ENCODE results near the gene RBM33. TPM values are rescaled to one million over a fixed set of nuclear protein-coding genes. Genes with fewer than 3 reads are reported as not detected.

The RBM33 gene
- total and polyA plus RNA-seq, 2 of the 13 experiments (the other 11 are each of a cell fraction or from before 2014, with no cell fraction given): 12.4 to 28.9 TPM

DNA sequence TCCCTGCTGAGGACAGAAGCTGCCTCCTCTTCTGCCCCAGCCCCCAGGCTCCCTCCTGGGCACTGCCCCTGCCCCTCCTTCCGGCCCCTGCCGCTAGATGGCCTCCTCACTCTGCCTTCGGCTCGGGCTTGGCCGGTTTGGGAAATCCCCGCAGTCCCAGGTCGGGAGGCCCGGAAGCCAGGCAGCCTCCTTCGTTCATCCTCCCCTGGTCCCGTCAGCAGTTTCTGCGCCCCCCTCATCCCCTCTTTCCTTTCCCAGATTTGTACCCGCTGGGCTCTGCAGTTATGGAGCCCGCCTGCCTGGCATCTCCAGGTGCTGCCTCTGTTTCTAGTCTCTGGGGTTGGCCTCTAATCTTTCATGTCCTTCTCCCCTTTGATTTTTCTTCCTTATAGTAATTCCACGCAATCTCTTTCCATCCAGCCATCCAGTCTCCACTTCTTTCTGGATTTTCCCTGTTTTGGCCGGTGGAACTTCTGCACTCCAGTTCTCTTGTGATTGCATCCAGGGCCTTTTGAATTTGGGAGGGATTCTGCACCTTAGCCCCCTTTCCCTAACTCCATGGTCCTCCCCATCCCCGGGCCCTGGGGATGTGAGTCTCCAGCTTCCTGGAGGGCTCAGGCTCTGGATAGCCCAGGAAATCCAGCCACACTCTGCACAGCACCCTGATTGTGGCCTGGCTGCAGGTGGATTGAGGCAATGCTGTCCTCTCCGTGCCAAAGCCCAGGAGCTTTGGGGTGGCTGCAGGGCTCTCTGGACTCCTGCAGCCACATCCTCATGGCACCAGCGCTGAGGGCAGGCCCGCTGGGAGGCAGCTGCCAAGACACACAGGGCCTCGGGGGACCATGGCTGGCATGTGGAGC is 171.1 kb downstream of the RBM33 start (continued):
- TF ChIP-seq ZNF563 (CRISPR knock-in tag; IDR thresholded peaks at IDR 0.05) (no peak), ZNF7 (CRISPR knock-in tag; IDR thresholded peaks at IDR 0.05) (no peak), ARID5B (CRISPR knock-in tag; IDR thresholded peaks at IDR 0.05) (peak; percentile 33; the same call in 1 of the 2 replicates), NFKBIZ (CRISPR knock-in tag; IDR thresholded peaks at IDR 0.05) (no peak), ZBTB7A (CRISPR knock-in tag; IDR thresholded peaks at IDR 0.05) (no peak), ZIK1 (CRISPR knock-in tag; IDR thresholded peaks at IDR 0.05; ENCODE audit: borderline replicate concordance, low read depth) (no peak), FOXP4 (CRISPR knock-in tag; IDR thresholded peaks at IDR 0.05) (no peak), GATAD2A (CRISPR knock-in tag; IDR thresholded peaks at IDR 0.05) (0 out of 2 replicates have a peak, but pooled peaks have one; percentile 28), ZFP37 (CRISPR knock-in tag; IDR thresholded peaks at IDR 0.05; ENCODE audit: borderline replicate concordance) (no peak), BATF2 (CRISPR knock-in tag; IDR thresholded peaks at IDR 0.05) (no peak), IKZF4 (CRISPR knock-in tag; IDR thresholded peaks at IDR 0.05; ENCODE audit: borderline replicate concordance, low read depth, not compliant biosample characterization) (no peak), CSRNP2 (CRISPR knock-in tag; conservative IDR thresholded peaks at IDR 0.05; ENCODE audit: low read depth) (no peak), KDM3A (CRISPR knock-in tag; IDR thresholded peaks at IDR 0.05; ENCODE audit: low read depth) (0 out of 2 replicates have a peak, but pooled peaks have one; percentile 45), ZNF652 (CRISPR knock-in tag; IDR thresholded peaks at IDR 0.05; ENCODE audit: borderline replicate concordance, low read depth) (no peak)
- TF ChIP-seq, protein P1, sequence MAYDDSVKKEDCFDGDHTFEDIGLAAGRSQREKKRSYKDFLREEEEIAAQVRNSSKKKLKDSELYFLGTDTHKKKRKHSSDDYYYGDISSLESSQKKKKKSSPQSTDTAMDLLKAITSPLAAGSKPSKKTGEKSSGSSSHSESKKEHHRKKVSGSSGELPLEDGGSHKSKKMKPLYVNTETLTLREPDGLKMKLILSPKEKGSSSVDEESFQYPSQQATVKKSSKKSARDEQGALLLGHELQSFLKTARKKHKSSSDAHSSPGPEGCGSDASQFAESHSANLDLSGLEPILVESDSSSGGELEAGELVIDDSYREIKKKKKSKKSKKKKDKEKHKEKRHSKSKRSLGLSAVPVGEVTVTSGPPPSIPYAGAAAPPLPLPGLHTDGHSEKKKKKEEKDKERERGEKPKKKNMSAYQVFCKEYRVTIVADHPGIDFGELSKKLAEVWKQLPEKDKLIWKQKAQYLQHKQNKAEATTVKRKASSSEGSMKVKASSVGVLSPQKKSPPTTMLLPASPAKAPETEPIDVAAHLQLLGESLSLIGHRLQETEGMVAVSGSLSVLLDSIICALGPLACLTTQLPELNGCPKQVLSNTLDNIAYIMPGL (CRISPR knock-in tag; IDR thresholded peaks at IDR 0.05; ENCODE audit: borderline replicate concordance in 1 of 2, low read depth in 1 of 2): 0 out of 4 replicates have a peak, but pooled peaks of 1 of the 2 experiments have one; percentile 41
- TF ChIP-seq, protein P2, sequence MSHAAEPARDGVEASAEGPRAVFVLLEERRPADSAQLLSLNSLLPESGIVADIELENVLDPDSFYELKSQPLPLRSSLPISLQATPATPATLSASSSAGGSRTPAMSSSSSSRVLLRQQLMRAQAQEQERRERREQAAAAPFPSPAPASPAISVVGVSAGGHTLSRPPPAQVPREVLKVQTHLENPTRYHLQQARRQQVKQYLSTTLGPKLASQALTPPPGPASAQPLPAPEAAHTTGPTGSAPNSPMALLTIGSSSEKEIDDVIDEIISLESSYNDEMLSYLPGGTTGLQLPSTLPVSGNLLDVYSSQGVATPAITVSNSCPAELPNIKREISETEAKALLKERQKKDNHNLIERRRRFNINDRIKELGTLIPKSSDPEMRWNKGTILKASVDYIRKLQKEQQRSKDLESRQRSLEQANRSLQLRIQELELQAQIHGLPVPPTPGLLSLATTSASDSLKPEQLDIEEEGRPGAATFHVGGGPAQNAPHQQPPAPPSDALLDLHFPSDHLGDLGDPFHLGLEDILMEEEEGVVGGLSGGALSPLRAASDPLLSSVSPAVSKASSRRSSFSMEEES (CRISPR knock-in tag; IDR thresholded peaks at IDR 0.05): no peak
